Osteoblast (primary cell): ENCODE data around the gene DCLK3. TPM values are rescaled to one million over a fixed set of nuclear protein-coding genes. Genes with fewer than 3 reads are reported as not detected.

Experiments used
- DNase-seq: peaks from one replicate; pipeline ENCODE4 v3.0.0; 2011; ENCODE audit warnings: low spot score, mixed read lengths; ENCODE audit not compliant: insufficient read length; ENCODE audit errors: missing footprints
- H2AFZ ChIP-seq: 2 replicates; pipeline ENCODE4 v1.6.0; 2011; ENCODE audit warnings: mild to moderate bottlenecking, low read length
- H3K27ac ChIP-seq: 2 replicates; pipeline ENCODE4 v1.5.1; 2011; ENCODE audit warnings: mild to moderate bottlenecking, low read depth, low read length, moderate library complexity
- H3K27me3 ChIP-seq: 2 replicates; pipeline ENCODE4 v1.6.0; 2012; ENCODE audit warnings: mild to moderate bottlenecking, control low read depth, inconsistent platforms, low read length, moderate library complexity; ENCODE audit not compliant: insufficient read depth
- H3K36me3 ChIP-seq: 2 replicates; pipeline ENCODE4 v1.5.1; 2011; ENCODE audit warnings: mild to moderate bottlenecking, low read length, control low read depth, moderate library complexity; ENCODE audit not compliant: insufficient read depth
- H3K4me1 ChIP-seq: 2 replicates; pipeline ENCODE4 v1.5.1; 2011; ENCODE audit warnings: mild to moderate bottlenecking, low read length, control low read depth, moderate library complexity; ENCODE audit not compliant: insufficient read depth
- H3K4me2 ChIP-seq: 2 replicates; pipeline ENCODE4 v1.6.0; 2011; ENCODE audit warnings: mild to moderate bottlenecking, low read length; ENCODE audit not compliant: insufficient read depth
- H3K4me3 ChIP-seq: fragments of 200-600 bp; sonication (generic); 3 replicates; pipeline ENCODE4 v1.5.1; 2012; ENCODE audit warnings: mild to moderate bottlenecking, low read length, inconsistent platforms; ENCODE audit not compliant: insufficient read depth
- H3K79me2 ChIP-seq: 2 replicates; pipeline ENCODE4 v1.6.0; 2012; ENCODE audit warnings: mild to moderate bottlenecking, low read length, control low read depth, inconsistent platforms; ENCODE audit not compliant: insufficient read depth
- H3K9me3 ChIP-seq: 2 replicates; pipeline ENCODE4 v1.5.1; 2011; ENCODE audit warnings: low read depth, low read length, control low read depth
- H4K20me1 ChIP-seq: 2 replicates; pipeline ENCODE4 v1.6.0; 2012; ENCODE audit warnings: mild to moderate bottlenecking, low read length, control low read depth; ENCODE audit not compliant: insufficient read depth
- total RNA-seq: library from RNA; depleted of rRNA; stranded (reverse); fragments of >200 nt; gene quantifications from 2 replicates; pipeline ENCODE4 v1.2.3, GENCODE V29; 2012
- TF ChIP-seq, protein P1 (sequence below): IDR thresholded peaks from 2 replicates; pipeline ENCODE4 v1.5.1; 2011; ENCODE audit warnings: mild to moderate bottlenecking, low read depth, low read length, moderate library complexity; ENCODE audit errors: extremely low read depth

Gene DCLK3
- total RNA-seq, 1 donor = under 0.01 TPM

DNA sequence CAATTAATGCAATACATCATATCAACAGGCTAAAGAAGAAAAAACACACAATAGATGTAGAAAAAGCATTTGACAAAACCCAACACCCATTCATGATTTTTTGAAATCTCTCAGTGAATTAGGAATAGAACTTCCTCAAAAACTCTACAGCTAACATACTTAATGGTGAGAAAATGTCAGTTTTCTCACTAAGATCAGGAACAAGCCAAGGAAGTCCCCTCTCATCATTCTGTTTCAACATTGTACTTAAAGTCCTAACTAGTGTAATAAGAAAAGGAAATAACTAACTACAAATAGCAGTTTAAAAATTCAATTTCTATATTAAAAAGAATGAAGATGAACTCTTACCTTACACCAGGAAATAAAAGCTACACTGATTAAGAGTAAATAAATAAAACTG lies 77.8 kb downstream of the DCLK3 start:
- Histone ChIP-seq H3K79me2 (no peaks in the 10 kb centered on the region), H3K9me3 (peaks cover under 1% of the 10 kb centered on the region), H3K27ac (no peak overlapping the region), H3K4me1 (no peaks in the 10 kb centered on the region), H4K20me1 (no peaks in the 10 kb centered on the region), H2AFZ (no peak overlapping the region), H3K36me3 (no peaks in the 10 kb centered on the region), H3K27me3 (no peaks in the 10 kb centered on the region), H3K4me2 (no peak overlapping the region), H3K4me3 (no peak overlapping the region)
- DNase-seq = no peak
- TF ChIP-seq, protein P1, sequence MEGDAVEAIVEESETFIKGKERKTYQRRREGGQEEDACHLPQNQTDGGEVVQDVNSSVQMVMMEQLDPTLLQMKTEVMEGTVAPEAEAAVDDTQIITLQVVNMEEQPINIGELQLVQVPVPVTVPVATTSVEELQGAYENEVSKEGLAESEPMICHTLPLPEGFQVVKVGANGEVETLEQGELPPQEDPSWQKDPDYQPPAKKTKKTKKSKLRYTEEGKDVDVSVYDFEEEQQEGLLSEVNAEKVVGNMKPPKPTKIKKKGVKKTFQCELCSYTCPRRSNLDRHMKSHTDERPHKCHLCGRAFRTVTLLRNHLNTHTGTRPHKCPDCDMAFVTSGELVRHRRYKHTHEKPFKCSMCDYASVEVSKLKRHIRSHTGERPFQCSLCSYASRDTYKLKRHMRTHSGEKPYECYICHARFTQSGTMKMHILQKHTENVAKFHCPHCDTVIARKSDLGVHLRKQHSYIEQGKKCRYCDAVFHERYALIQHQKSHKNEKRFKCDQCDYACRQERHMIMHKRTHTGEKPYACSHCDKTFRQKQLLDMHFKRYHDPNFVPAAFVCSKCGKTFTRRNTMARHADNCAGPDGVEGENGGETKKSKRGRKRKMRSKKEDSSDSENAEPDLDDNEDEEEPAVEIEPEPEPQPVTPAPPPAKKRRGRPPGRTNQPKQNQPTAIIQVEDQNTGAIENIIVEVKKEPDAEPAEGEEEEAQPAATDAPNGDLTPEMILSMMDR = no peak

DNA sequence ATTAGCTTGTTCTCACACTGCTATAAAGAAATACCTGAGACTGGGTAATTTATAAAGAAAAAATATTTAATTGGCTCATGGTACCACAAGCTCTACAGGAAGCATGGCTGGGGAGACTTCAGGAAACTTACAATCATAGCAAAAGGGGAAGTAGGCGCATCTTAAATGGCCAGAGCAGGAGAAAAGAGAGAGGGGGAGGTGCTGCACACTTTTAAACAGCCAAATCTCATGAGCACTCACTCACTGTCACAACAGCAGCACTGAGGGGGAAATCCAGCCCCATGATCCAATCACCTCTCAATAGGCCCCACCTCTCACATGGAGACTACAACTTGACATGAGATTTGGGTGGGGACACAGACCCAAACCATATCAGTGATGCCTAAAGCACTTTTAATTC lies 82.5 kb downstream of the DCLK3 start:
- H3K27ac ChIP-seq = no peak overlapping the region
- TF ChIP-seq, protein P1 = no peak
- no peak overlapping the region for H2AFZ ChIP-seq
- no peaks in the 10 kb centered on the region for H4K20me1 ChIP-seq
- H3K79me2 ChIP-seq = no peaks in the 10 kb centered on the region
- no peak overlapping the region for H3K4me3 ChIP-seq
- peaks cover 3% of the 10 kb centered on the region for H3K9me3 ChIP-seq
- peaks cover 31% of the 10 kb centered on the region for H3K4me1 ChIP-seq
- H3K27me3 ChIP-seq = no peaks in the 10 kb centered on the region
- H3K4me2 ChIP-seq = no peak overlapping the region
- no peaks in the 10 kb centered on the region for H3K36me3 ChIP-seq
- DNase-seq = no peak

DNA sequence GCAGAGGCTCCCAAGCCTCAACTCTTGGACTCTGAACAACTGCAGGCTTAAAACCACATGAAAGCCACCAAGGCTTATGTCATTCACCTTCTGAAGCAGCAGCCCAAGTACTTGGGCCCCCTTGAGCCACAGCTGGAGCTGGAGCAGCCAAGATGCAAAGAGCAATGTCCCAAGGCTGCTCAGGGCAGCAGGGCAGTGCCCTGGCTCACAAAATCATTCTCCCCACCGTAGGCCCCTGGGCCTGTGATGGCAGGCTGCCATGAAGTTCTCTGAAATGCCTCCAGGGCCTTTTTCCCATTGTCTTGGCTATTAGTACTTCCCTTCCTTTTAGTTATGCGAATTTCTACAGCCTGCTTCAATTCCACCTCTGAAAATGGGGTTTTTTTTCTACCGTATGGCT lies 83.4 kb downstream of the DCLK3 start:
- H3K27me3 ChIP-seq = no peaks in the 10 kb centered on the region
- no peak overlapping the region for H3K4me2 ChIP-seq
- no peak overlapping the region for H3K4me3 ChIP-seq
- TF ChIP-seq, protein P1 = no peak
- H3K4me1 ChIP-seq = peaks cover 31% of the 10 kb centered on the region
- H3K9me3 ChIP-seq = peaks cover 3% of the 10 kb centered on the region
- H3K27ac ChIP-seq = no peak overlapping the region
- DNase-seq = no peak
- no peaks in the 10 kb centered on the region for H4K20me1 ChIP-seq
- no peaks in the 10 kb centered on the region for H3K36me3 ChIP-seq
- H2AFZ ChIP-seq = no peak overlapping the region
- H3K79me2 ChIP-seq = no peaks in the 10 kb centered on the region

DNA sequence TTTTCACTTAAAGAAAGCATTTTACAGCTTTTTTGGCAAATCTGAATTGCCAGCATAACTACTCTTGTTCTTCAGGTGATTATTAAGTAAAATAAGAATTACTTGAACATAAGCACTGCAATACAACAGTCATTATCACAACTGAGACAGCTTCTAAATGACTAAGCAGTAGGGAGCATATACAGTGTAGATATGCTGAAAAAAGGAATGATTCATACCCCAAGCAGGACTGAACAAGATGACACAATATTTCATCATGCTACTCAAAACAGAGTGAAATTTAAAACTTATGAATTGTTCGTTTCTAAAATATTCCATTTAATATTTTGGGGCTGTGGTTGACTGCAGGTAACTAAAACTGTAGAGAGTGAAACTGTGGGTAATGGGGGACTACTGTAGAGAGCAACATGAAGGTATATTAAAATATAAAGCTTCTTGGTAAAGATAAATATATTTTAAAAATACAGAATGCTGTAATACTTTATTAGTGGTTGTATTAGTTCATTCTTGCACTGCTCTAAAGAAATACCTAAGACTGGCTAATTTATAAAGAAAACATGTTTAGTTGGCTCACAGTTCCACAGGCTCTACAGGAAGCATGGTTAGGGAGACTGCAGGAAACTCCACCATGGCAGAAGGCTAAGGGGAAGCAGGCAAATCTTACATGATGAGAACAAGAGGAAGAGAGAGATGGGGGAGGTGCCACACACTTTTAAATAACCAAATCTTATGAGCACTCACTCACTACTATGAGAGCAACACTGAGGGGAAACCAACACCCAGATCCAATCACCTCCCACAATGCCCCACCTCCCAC lies 84.8 kb downstream of the DCLK3 start:
- Histone ChIP-seq H3K4me2 (peak overlapping the region; percentile 52), H3K79me2 (no peaks in the 10 kb centered on the region), H3K36me3 (no peaks in the 10 kb centered on the region), H3K27ac (peak overlapping the region; percentile 92), H3K9me3 (peaks cover 3% of the 10 kb centered on the region), H3K4me3 (no peak overlapping the region), H3K27me3 (no peaks in the 10 kb centered on the region), H3K4me1 (peaks cover 31% of the 10 kb centered on the region), H4K20me1 (no peaks in the 10 kb centered on the region), H2AFZ (peak overlapping the region; percentile 69)
- no peak for DNase-seq
- TF ChIP-seq, protein P1 = no peak
